GM21529 (cell line): Measurements from ENCODE around the gene BEND6.
A peak's percentile ranks its signal among the peaks of the same experiment; 100 is the strongest.
"Not testable (repeated sequence)": the region's sequence is repeated elsewhere in the genome, so short reads cannot be mapped to it uniquely, and the experiment has no call there.

Experiments
- ATAC-seq: cut with Tn5 transposase; IDR thresholded peaks from one replicate; pipeline ENCODE4 v1.9.1; 2021; ENCODE audit not compliant: unreplicated experiment

The BEND6 gene

GRCh38 chr6:57026001-57026400 lies 71.1 kb downstream of the BEND6 start:
- ATAC-seq: no peak

- no peak for ATAC-seq
These were observed 72.4 kb downstream of the BEND6 start for GRCh38 chr6:57027301-57027700.

GRCh38 chr6:57029213-57029612 lies 74.3 kb downstream of the BEND6 start:
- ATAC-seq: no peak

GRCh38 chr6:57033228-57033627 lies 78.3 kb downstream of the BEND6 start:
- no peak for ATAC-seq

GRCh38 chr6:57035549-57035948 lies 80.6 kb downstream of the BEND6 start:
- ATAC-seq: no peak

DNA sequence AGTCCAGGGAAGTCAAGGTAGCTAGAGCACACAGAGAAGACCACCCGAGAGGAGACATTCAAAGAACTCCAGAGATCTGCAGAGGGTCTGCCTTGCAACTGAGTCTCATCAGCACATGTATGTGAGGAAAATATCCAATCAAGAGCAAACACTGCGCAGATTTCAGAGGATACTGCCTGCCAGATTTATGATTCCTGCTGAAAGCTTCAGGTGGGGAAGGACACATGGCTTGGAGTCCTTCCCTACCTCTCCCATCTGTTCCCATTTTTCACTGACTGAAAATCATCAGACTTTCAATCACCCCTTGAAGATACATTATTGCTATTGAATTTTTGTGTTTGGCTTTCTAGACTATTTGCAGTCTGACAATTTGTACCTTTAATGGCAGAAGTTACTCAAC lies 84.0 kb downstream of the BEND6 start:
- ATAC-seq: no peak

GRCh38 chr6:57040011-57040410 lies 85.1 kb downstream of the BEND6 start:
- ATAC-seq: no peak

- ATAC-seq: not testable (repeated sequence)
These were observed 89.2 kb downstream of the BEND6 start for GRCh38 chr6:57044061-57044460.

GRCh38 chr6:57044568-57044967 lies 89.7 kb downstream of the BEND6 start:
- no peak for ATAC-seq

DNA sequence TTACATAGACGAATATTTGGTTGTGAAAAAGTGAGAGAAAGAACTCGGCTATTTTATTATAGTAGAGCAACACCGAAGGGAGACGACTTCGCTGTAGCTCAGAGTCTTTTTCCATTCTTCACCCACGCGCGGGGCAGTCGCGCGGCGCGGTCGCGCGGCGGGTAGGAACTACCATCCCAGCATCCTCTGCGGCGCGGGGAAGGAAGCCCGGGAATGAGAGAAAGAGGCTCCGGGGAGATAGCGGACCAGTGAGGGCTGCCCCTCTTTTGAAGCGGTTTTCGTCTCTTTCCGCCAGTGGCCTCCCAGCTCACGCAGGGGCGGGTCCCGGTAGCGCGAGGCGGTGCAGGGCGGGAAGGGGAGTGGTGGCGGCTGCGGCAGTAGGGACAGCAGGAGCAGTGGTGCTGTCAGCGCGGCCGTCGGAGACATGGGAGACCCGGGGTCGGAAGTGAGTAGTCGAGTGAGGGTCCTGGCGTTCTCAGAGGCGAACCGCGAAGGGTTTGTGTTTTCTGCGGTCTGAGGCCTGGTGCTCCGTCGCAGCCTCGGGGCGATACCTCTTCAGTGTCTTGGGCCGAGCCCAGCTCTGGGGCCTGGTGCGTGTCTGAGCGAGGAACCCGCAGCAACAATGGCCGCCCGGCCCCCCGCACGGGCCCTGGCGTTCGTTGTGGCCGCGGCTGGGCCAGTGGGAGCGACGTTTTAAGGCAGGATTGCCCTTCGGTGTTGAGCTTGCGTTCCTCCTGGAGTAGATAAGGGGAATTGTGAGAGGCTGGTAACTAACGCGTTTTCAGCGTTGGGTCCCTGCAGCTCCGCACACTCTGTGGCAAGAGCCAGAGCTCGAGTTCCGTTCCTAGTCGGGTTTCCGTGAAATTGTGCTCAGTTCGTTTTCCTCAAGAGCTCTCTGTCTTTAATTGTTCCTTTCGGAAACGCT lies 91.7 kb downstream of the BEND6 start, which contains the start of gene KIAA1586:
KIAA1586 (plus strand) TSS at position 362 of the 925 bp plus-strand sequence; CDS start at position 425, 63 bp downstream.
- ATAC-seq: peak; percentile 98

- peak; percentile 7 for ATAC-seq
These were observed 92.3 kb downstream of the BEND6 start for GRCh38 chr6:57047257-57047585.

DNA sequence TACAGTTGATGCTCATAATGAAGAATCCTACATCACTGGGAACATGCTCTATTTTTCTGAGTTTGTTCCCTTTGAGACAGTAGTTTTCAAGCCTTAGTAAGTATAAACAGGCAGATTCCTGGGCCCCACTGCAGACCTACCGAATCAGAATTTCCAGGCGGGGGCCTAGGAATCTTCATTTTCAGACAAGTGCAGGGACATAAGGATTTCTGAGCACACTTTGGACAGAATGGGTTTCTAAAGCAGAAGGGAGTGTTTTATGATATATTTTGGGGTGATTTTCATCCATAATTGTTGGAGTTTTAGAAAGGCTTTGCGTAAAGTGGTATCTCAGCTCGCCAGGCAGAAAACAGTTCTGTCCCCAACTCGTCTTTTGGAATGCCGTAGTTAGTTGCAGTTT lies 93.0 kb downstream of the BEND6 start:
- ATAC-seq: not testable (repeated sequence)

GRCh38 chr6:57048577-57048976 lies 93.7 kb downstream of the BEND6 start:
- ATAC-seq: no peak

- no peak for ATAC-seq
These were observed 108.9 kb downstream of the BEND6 start for GRCh38 chr6:57063847-57064246.

GRCh38 chr6:57064809-57065208 lies 109.9 kb downstream of the BEND6 start:
- ATAC-seq: no peak

GRCh38 chr6:57068061-57068460 lies 113.2 kb downstream of the BEND6 start:
- no peak for ATAC-seq

DNA sequence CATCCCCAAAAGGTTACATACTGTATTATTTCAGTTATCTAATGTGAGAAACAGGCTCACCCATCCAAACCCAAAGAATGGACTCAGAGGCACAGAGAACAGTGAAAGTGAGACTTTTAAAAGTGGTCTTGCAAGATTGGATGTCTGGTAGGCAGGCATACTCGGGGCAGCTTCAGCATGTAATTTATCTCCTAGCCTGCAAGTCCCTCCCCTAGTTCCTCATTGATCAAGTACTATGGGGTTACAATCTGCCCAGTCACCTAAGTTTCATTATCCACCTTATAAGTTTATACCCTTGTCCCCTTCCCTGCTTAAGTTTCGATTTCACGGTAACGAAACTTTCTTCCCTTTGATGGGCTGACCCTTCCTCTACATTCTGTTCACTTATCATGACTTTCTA lies 114.3 kb downstream of the BEND6 start:
- ATAC-seq: no peak

DNA sequence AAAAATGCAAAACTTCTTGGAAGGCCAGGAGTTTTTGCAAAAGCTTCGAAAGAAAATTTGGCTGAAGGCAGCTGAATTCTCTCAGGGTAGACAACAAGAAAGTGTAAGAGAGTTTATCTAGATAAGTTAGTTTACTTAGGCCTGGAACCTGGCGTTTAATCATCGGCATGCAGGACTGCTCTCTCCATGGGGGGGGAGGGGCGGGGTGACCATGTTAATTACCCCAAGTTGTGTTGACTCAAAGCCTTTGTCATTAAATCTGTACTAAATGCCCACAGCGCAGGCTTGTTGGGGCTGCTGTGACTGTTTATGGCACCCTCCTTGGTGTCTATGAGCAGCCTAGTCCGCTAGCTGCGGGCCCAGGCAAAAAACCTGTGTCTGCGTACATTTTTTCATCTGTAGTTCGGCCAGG lies 115.0 kb downstream of the BEND6 start:
- ATAC-seq: no peak

DNA sequence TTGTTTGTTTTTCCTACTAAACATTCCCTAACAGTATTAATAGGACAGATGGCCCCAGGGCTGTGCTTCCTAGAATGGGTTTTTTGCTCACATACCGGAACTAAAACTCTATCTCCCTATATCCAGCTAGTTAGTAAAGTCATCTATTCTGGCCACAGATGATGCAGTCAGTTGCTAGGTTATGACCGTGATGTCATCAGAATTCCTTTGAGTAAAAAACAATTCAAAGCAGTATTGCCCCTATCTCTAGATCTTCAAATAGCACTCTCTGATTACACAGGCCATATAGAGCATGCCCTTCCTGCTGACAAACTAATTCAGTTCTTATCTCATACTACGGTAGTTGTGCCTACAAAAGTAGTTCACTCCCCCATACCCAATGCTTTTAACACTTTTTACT lies 117.2 kb downstream of the BEND6 start:
- ATAC-seq: no peak

- ATAC-seq: no peak
These were observed 119.5 kb downstream of the BEND6 start for GRCh38 chr6:57074383-57074782.

DNA sequence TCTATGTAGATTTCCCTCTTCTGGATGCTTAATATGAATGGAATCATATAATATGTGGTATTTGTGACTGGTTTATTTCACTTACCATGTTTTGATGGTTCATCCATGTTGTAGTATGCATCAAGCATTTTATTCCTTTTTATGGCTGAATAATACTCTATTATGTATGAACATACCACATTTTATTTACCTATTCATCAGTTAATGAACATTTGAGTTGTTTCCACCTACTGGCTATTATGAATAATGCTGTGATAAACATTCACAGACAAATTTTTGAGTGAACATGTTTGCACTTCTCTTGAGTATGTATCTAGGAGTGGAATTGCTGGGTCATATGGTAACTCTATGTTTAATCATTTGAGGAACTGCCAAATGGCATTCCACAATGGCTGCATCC lies 120.2 kb downstream of the BEND6 start:
- no peak for ATAC-seq
